Activated naive CD4-positive, alpha-beta T cell treated with anti-CD3 and anti-CD28 coated beads, Interleukin-2, amount 50 U/mL, for 16 hours (primary cell): ENCODE results near the gene HOXB9.

Source experiments
- DNase-seq: peaks from one replicate; pipeline ENCODE4 v3.0.0-alpha.2; 2020

Gene HOXB9

DNA sequence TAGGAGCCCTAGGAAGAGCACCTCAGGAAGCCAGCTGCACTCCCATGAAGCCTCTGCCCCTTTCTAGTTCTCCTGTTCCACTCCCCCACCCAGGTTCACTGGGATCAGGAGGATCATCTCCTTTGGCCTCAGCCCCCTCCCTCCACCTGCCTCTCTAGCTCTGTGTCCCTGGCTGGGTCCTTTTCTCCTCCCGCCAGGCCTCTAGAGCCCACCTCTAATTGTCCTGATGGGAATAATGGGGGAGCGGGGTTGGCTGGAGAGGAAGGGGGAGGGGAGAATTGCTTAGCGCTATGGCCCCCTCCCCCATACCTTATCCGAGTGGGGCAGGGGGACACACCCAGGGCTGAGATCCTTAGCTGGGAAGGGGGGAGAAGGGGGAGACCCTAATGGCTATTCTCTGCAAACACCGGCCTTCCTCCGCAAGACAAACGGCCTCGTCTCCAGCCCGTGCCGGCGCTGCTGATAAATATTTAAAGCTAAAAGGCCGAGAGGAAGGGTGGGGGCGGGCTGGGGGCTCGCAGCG lies 16.3 kb downstream of the HOXB9 start:
- DNase-seq, result no peak

GRCh38 chr17:48609033-48609432 lies 17.1 kb downstream of the HOXB9 start:
- no peak for DNase-seq

DNA sequence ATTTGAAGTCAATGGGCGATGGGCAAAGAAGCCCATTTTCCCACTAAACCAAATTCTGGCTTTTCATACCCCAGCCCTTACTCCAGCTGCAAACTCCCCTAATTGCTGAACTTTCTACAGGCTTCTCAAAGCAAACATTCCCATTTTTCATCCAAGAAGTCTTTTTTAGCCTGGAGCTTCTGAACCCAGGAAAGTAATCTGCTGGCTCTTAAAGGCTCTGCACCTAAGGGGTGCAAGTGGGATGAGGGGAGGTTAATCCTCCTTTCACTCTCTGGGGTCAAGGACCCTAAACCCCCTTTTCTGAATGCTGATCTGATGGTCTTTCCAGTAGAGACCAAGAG lies 17.7 kb downstream of the HOXB9 start:
- DNase-seq, result no peak

GRCh38 chr17:48606892-48607614 lies 19.1 kb downstream of the HOXB9 start:
- no peak for DNase-seq

DNA sequence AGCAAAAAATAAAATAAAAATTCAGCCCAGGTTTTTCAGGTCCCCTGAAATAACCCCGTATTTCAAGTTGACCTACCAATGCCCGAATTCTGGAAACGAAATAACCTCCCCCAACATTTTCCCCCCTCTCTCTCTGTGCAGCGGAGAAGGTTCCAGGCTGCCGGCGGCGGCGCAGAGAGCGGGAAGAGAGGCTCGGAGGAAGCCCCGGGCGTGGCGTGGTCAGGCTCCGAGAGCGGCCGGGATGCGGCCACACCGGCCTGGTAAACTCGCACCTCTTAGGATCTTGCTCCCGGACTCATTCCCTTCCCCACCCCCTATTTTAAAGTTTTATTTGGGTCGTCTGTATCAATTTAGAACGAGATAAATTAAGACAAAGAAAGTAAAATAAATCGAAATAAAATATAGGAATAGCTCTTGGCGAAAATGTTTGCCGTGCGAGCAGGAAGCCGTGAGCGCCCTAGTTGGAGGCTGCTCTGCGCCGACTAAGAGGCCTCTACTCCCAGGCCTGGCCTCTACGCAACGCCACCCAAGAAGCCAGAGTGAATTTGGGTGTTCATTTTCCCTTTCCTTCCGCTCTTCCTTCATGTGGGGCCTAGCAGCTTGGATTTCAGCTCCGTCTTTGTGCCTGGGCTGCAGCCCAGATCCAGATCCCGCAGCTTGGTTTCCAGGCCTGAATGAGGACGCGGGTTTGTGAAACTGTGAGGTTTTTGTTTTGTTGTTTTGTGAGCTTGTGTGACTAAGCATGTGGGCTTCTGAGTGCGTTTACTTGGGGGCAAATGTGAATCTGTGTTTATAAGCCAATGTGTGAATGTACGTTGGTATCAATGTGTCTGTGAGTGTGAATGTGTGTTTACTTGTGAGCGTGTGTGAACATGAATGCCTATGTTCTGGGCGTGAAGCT lies 19.9 kb downstream of the HOXB9 start:
- no peak for DNase-seq

- no peak for DNase-seq
Observed at GRCh38 chr17:48605409-48605919, 20.7 kb downstream of the HOXB9 start.

DNA sequence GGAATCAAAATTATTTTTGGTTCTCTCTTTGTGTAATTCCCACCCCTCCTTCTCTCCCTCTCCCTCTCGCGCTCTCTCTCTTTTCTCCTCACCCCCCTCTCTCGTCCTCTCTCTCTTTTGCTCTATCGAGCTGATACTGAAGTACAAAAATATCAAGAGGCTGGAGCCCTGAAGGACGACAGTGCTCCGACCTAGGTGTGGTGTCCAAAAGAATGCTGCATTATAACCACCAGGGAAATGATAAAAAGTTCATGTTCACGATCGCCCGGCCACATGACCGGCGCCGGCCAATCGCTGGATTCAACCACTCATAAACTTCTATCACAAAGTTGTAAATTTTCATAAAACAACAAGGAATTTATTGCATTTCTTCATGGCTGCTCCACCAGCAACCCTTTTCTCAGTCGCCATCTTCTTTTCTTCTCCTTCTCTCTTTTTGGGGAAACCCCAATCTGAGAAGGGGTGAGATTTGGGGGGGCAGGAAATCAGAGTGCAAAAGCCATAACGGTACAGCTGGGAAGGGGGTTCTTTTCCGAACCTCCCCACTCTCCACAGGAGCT lies 21.3 kb downstream of the HOXB9 start, which contains the start of gene HOXB6:
TSS of gene HOXB6 (minus strand) at position 217 of the 560 bp plus-strand sequence. CDS start 6,836 bp downstream, outside the sequence.
- no peak for DNase-seq

DNA sequence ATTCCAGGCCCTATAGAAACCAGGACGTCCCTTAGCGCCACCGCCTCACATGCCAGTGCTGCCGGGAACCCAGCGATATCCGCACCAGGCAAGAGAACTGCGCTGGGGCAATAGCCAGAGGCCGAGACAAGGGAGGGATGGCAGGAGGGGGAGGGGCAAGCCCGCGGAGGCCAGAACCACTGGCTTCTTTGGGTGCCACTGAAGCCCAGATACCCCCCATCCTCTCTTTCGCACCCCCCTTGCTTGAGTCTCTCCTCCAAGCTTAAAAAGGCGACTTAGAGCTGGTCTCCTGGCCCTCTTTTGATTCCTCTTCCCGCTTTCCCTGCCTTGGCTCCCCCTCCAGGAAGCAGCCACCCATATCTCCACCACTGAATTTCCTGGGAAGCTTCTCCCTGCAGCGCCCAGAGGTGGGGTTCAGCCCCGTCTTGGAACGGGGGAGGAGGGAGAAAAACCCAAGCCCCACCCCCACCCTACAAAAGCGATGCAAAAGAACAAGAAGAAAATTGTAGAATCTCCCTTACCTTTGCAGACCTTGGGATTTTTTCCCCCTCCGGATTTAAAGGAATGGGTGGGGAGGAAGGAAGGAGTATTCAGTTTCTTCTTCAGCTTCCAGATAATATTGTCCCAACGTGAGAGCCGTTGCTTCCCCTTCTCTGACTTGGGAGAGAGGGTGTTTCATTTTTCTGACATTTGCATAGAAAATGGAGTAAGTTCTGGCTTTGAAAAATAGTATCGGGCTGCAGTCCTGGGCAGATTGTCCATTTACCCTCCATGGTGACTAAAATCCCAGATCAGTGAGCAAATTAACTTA lies 22.0 kb downstream of the HOXB9 start:
- no peak for DNase-seq

GRCh38 chr17:48601539-48602425 lies 24.4 kb downstream of the HOXB9 start:
- no peak for DNase-seq

DNA sequence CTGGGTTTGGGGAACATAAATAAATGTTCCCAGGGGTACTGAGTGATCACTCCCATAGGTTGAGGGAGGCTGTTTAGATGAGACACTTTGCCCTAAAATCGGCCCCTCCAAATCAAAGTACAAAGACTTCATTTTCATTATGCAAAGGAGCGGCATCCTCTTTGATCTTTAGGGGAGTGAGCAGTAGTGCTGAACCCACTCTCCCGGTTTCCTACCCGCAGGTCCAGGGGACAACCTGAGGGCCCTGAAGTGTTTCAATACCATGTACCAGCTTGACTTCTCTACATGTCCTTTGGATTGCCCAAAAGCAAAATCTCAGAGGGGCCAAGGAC lies 25.0 kb downstream of the HOXB9 start:
- no peak for DNase-seq

GRCh38 chr17:48600244-48601098 lies 25.7 kb downstream of the HOXB9 start:
- no peak for DNase-seq

DNA sequence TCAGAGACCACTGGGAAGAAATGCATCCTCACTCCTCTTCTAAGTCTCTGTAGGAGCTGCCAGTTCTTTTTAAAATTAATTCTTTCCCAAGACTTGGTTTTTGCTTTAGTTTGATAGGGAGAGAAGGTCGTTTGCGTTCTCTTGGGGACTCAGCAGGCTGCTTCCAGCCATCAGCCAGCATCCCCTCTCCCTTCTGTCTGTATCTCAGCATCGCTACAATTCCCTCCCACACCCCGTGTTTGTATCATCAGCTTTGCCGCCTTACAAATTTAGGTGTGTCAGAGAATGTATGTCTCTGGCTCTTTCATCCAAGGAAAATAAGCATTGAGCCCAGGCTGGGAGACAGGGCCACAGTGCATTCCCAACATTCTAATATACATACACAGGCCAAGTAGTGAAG lies 26.8 kb downstream of the HOXB9 start:
- no peak for DNase-seq

GRCh38 chr17:48598736-48599135 lies 27.4 kb downstream of the HOXB9 start:
- DNase-seq, result no peak

DNA sequence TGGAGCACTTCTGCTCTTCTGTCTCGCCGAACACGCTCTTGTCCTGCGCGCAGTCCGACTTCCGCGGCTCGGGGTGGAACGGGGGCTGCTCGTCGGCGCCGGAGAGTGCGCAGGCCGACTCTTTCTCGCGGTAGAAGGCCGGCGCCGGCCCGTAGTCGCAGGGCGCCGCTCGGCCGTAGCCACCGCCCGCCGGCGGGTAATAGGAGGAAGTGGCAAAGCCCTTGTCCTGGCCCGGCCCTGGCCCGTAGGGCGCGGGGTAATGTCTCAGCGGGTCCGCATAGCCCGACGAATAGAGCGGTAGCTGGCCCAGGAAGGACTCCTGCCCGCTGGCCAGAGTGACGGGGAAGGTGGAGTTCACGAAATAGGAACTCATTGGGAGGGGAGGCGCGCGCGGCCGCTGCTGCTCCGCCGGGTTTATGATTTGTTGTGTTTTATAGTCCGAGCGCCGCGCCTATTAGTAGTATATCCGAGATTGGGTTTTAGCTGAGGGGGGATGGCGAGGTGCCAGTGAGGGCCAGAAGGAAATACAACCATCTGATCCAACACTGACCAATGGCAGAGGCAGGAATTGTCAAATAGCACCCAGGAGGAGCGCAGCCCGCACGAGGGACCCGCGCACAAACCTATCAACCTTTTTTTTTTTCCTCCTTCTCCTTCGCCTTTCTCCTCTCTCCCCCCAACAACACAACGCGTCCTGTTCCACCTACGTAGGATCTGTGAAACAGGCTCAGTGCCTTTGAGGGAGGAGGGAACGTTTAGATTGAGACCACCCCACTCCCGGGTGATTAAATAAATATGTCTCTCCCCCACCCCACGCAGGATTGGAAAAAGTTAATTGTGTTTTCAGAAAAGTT lies 28.2 kb downstream of the HOXB9 start:
- DNase-seq, result no peak

DNA sequence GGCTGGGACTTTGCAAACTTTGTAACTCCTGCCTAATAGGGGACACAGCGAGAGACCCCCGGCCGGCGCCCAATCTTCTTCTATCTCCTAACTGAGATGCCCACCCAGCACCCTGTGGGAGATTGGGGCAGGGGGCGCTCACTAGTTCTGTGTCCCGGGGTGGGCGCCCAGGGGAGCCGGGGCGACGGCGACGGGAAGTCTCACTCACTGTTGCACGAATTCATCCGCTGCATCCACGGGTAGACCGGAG lies 28.7 kb downstream of the HOXB9 start:
- DNase-seq, result peak; percentile 40

GRCh38 chr17:48596735-48597527 lies 29.2 kb downstream of the HOXB9 start:
- DNase-seq, result no peak

DNA sequence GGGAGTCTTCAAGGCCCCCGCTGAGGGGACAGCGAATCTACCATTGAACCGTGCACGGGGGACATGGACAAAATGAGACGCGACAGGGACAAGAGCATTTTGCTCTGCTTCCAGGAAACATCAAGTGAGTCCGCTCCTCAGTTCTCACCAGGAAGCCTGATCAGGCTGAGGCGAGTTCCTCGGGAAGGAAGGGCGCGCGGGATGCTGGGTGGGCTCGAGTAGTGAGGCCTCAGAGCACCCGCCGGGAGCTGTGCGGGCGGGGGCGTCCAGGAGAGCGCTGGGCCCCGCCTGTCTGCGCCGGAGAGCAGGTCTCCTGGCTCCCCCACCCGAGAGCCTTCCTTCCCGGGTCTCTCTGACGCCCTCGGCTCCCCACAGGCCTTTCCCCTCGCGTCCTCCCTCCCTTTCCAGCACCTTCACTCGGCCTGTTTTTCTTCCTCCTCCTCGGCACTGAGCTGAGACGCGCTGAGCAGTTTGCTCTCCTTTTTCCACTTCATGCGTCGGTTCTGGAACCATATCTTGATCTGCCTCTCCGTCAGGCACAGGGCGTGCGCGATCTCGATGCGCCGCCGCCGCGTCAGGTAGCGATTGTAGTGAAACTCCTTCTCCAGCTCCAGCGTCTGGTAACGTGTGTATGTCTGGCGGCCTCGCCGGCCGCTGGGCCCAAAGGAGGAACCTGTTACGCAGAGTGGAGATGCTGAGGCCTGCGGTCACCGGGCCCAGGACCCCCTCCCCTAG lies 30.0 kb downstream of the HOXB9 start:
- DNase-seq, result peak; percentile 56

GRCh38 chr17:48595278-48595999 lies 30.7 kb downstream of the HOXB9 start:
- no peak for DNase-seq
